GM12892 (cell line): ENCODE measurements around the gene PLOD3.

ENCODE experiments used
- POLR2A ChIP-seq: IDR thresholded peaks from 2 replicates; pipeline ENCODE4 v1.6.1; 2011; ENCODE audit warnings: low read depth, low read length, control low read depth
- POLR2AphosphoS5 ChIP-seq: IDR thresholded peaks from 2 replicates; pipeline ENCODE4 v1.6.1; 2011; ENCODE audit warnings: low read depth, low read length, control low read depth
- TAF1 ChIP-seq: IDR thresholded peaks from 2 replicates; pipeline ENCODE4 v1.6.1; 2011; ENCODE audit warnings: low read depth, mild to moderate bottlenecking, control low read depth, low read length, borderline replicate concordance

- TF ChIP-seq TAF1, result no peak
- no peak for TF ChIP-seq POLR2A
- no peak for TF ChIP-seq POLR2AphosphoS5
These were observed 44.3 kb downstream of the PLOD3 start for GRCh38 chr7:101172854-101173751.
